Central memory CD8-positive, alpha-beta T cell (primary cell): ENCODE results near the gene SLC4A7.
"Not testable (repeated sequence)": the region's sequence is repeated elsewhere in the genome, so short reads cannot be mapped to it uniquely, and the experiment has no call there.

Experiments used
- ATAC-seq: fragments of 150-1000 bp; cut with Tn5 transposase; replicated peaks from 2 replicates; pipeline ENCODE4 v1.10.0; 2022; ENCODE audit warnings: mild to moderate bottlenecking, moderate FRiP score, moderate number of reproducible peaks; ENCODE audit not compliant: poor library complexity, severe bottlenecking; ENCODE audit errors: extremely low read depth
- DNase-seq, 2 donors: peaks; one replicate each; pipeline ENCODE4 v3.0.0; 2021; ENCODE audit warnings: low spot score in 2 of 2
- H3K27ac Mint-ChIP-seq: one replicate; pipeline ENCODE4 v1.8.0; 2022; ENCODE audit warnings: low read depth, mild to moderate bottlenecking, moderate library complexity, mixed read lengths
- H3K27me3 Mint-ChIP-seq: one replicate; pipeline ENCODE4 v1.8.0; 2022; ENCODE audit warnings: mixed read lengths
- H3K36me3 Mint-ChIP-seq: one replicate; pipeline ENCODE4 v1.8.0; 2022; ENCODE audit warnings: mild to moderate bottlenecking, moderate library complexity, mixed read lengths; ENCODE audit not compliant: insufficient read depth
- H3K4me1 Mint-ChIP-seq: one replicate; pipeline ENCODE4 v1.8.0; 2022; ENCODE audit warnings: mixed read lengths
- H3K4me3 Mint-ChIP-seq: one replicate; pipeline ENCODE4 v1.8.0; 2022; ENCODE audit warnings: mild to moderate bottlenecking, moderate library complexity, mixed read lengths
- H3K9me3 Mint-ChIP-seq: one replicate; pipeline ENCODE4 v1.8.0; 2022; ENCODE audit warnings: mixed read lengths

The SLC4A7 gene

GRCh38 chr3:27344192-27344591 lies 140.0 kb downstream of the SLC4A7 start:
- Mint-ChIP-seq H3K4me3 (no peak overlapping the region), H3K36me3 (peaks cover 2% of the 10 kb centered on the region), H3K27ac (no peak overlapping the region), H3K27me3 (no peaks in the 10 kb centered on the region), H3K4me1 (peaks cover 2% of the 10 kb centered on the region), H3K9me3 (no peaks in the 10 kb centered on the region)
- no peak for DNase-seq
- ATAC-seq = no peak

DNA sequence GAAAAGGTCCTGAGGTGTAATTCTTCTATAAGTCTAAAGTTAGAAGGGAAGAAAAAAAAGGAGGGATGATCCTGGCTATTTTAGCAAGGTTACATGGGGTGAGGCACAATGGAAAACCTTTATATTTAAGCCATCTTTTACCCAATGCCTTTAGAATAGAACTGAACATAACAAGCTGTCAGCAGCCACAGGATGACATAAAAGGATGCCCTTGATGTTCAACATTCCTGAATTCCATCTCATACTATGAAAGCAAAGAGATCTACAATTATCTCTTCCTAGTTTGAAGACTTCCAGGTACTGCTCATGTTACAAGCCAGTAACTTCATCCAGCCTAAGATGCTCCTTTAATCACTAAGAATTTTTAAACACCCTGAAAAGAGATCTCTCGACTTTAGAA lies 141.9 kb downstream of the SLC4A7 start:
- no peaks in the 10 kb centered on the region for H3K9me3 Mint-ChIP-seq
- no peaks in the 10 kb centered on the region for H3K4me1 Mint-ChIP-seq
- H3K27ac Mint-ChIP-seq = no peak overlapping the region
- no peak for DNase-seq
- no peak for ATAC-seq
- no peaks in the 10 kb centered on the region for H3K36me3 Mint-ChIP-seq
- H3K4me3 Mint-ChIP-seq = no peak overlapping the region
- no peaks in the 10 kb centered on the region for H3K27me3 Mint-ChIP-seq

GRCh38 chr3:27340534-27340933 lies 143.7 kb downstream of the SLC4A7 start:
- Mint-ChIP-seq H3K4me1 (no peaks in the 10 kb centered on the region), H3K27ac (no peak overlapping the region), H3K4me3 (no peak overlapping the region), H3K27me3 (no peaks in the 10 kb centered on the region), H3K36me3 (no peaks in the 10 kb centered on the region), H3K9me3 (no peaks in the 10 kb centered on the region)
- DNase-seq (no peak), ATAC-seq (no peak)

DNA sequence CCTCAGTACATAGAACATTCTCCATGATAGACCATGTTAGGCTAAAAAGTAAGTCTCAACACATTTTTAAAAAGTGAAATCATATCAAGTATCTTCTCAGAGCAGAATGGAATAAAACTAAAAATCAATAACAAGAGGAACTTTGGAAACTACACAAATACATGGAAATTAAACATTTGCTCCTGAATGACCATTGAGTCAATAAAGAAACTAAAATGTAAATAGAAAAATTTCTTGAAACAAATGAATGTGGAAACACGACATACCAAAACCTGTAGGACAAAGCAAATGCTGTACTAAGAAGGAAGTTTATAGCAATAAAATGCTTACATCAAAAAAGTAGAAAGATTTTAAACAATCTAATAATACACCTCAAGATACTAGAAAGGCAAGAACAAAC lies 148.6 kb downstream of the SLC4A7 start:
- no peak overlapping the region for H3K27ac Mint-ChIP-seq
- ATAC-seq = no peak
- no peaks in the 10 kb centered on the region for H3K36me3 Mint-ChIP-seq
- no peaks in the 10 kb centered on the region for H3K27me3 Mint-ChIP-seq
- H3K4me3 Mint-ChIP-seq = no peak overlapping the region
- no peaks in the 10 kb centered on the region for H3K9me3 Mint-ChIP-seq
- H3K4me1 Mint-ChIP-seq = no peaks in the 10 kb centered on the region
- no peak for DNase-seq

DNA sequence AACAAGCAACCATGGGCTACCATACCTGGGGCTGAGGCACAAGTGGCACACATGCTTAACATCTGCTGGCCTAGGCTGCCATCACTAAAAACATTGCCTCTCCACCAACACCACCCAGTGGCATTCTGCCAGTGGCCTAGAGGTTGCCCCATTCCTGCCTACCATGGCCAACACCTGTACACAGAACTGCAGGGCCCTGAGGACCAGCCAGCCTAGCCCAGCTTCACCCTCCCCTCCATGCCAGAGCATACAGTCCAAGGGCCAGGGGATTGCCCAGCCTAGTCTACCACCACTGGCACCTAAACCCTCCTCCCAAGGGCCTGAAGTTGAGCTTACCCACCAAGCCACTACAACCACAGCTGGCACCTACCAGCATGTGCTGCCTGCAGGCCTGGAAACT lies 150.3 kb downstream of the SLC4A7 start:
- ATAC-seq (no peak), DNase-seq (no peak)
- Mint-ChIP-seq H3K4me1 (no peaks in the 10 kb centered on the region), H3K36me3 (peaks cover 3% of the 10 kb centered on the region), H3K27ac (no peak overlapping the region), H3K27me3 (no peaks in the 10 kb centered on the region), H3K4me3 (no peak overlapping the region), H3K9me3 (no peaks in the 10 kb centered on the region)

DNA sequence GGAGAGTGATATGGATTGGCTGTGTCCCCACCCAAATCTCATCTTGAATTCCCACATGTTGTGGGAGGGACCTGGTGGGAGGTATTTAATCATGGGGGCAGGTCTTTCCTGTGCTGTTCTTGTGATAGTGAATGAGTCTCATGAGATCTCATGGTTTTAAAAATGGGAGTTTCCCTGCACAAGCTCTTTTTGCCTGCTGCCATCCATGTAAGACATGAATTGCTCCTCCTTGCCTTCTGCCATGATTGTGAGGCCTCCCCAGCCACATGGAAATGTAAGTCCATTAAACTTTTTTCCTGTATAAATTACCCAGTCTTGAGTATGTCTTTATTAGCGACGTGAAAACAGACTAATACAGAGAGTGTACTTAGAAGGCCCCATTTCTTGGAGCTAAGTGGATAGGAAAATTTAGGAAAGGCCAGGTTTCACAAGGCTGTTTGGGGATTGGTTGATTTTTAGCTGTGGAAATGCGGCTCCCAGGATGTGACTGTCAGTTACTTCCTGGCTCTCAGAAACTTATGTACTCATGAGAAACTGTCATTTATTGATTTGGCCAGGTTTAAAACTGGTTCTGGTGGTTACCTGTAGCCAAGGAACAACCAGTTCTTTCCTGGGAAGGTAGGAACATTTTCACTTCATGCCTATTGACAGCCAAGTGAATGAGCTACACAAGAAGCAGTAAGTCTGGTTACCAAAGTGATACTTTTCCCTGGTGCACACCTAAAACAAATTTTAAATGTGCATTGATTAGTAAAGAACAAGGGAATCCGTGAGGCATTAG lies 155.0 kb downstream of the SLC4A7 start:
- not testable (repeated sequence) for H3K9me3 Mint-ChIP-seq, H3K27ac Mint-ChIP-seq, H3K36me3 Mint-ChIP-seq, ATAC-seq, H3K4me3 Mint-ChIP-seq, H3K27me3 Mint-ChIP-seq, H3K4me1 Mint-ChIP-seq, DNase-seq

- no peaks in the 10 kb centered on the region for H3K4me1 Mint-ChIP-seq
- peaks cover 6% of the 10 kb centered on the region for H3K9me3 Mint-ChIP-seq
- H3K36me3 Mint-ChIP-seq = peaks cover 3% of the 10 kb centered on the region
- DNase-seq (no peak), ATAC-seq (no peak)
- no peak overlapping the region for H3K4me3 Mint-ChIP-seq
- H3K27me3 Mint-ChIP-seq = no peaks in the 10 kb centered on the region
- no peak overlapping the region for H3K27ac Mint-ChIP-seq
Measured at GRCh38 chr3:27326629-27327545, 157.3 kb downstream of the SLC4A7 start.

- H3K4me3 Mint-ChIP-seq = no peak overlapping the region
- ATAC-seq (no peak), DNase-seq (no peak)
- H3K4me1 Mint-ChIP-seq = no peaks in the 10 kb centered on the region
- no peaks in the 10 kb centered on the region for H3K27me3 Mint-ChIP-seq
- peaks cover 3% of the 10 kb centered on the region for H3K36me3 Mint-ChIP-seq
- H3K27ac Mint-ChIP-seq = no peak overlapping the region
- H3K9me3 Mint-ChIP-seq = peaks cover 6% of the 10 kb centered on the region
Measured at GRCh38 chr3:27326202-27326601, 158.0 kb downstream of the SLC4A7 start.

- no peak for ATAC-seq
- no peak overlapping the region for H3K4me3 Mint-ChIP-seq
- H3K36me3 Mint-ChIP-seq = peaks cover 3% of the 10 kb centered on the region
- H3K4me1 Mint-ChIP-seq = no peaks in the 10 kb centered on the region
- H3K9me3 Mint-ChIP-seq = peaks cover 6% of the 10 kb centered on the region
- no peak overlapping the region for H3K27ac Mint-ChIP-seq
- H3K27me3 Mint-ChIP-seq = no peaks in the 10 kb centered on the region
- no peak for DNase-seq
Measured at GRCh38 chr3:27325419-27325818, 158.8 kb downstream of the SLC4A7 start.

GRCh38 chr3:27324686-27325085 lies 159.5 kb downstream of the SLC4A7 start:
- DNase-seq = no peak
- H3K27ac Mint-ChIP-seq = no peak overlapping the region
- no peak for ATAC-seq
- H3K4me3 Mint-ChIP-seq = no peak overlapping the region
- H3K9me3 Mint-ChIP-seq = peaks cover 6% of the 10 kb centered on the region
- H3K36me3 Mint-ChIP-seq = peaks cover under 1% of the 10 kb centered on the region
- no peaks in the 10 kb centered on the region for H3K4me1 Mint-ChIP-seq
- no peaks in the 10 kb centered on the region for H3K27me3 Mint-ChIP-seq

GRCh38 chr3:27323087-27323570 lies 161.1 kb downstream of the SLC4A7 start:
- no peaks in the 10 kb centered on the region for H3K4me1 Mint-ChIP-seq
- no peaks in the 10 kb centered on the region for H3K36me3 Mint-ChIP-seq
- ATAC-seq (no peak), DNase-seq (no peak)
- no peak overlapping the region for H3K27ac Mint-ChIP-seq
- no peak overlapping the region for H3K4me3 Mint-ChIP-seq
- H3K27me3 Mint-ChIP-seq = no peaks in the 10 kb centered on the region
- peaks cover under 1% of the 10 kb centered on the region for H3K9me3 Mint-ChIP-seq
